GM19240 (cell line): ENCODE results near the gene BABAM1.
"Not testable (repeated sequence)": the region's sequence is repeated elsewhere in the genome, so short reads cannot be mapped to it uniquely, and the experiment has no call there.

ENCODE experiments used
- DNase-seq: peaks from one replicate; pipeline ENCODE4 v3.0.0; 2011; ENCODE audit warnings: low spot score; ENCODE audit not compliant: insufficient read length

BABAM1 gene

GRCh38 chr19:17268754-17269153, 1.5 kb downstream of the BABAM1 start:
- DNase-seq = no peak

- DNase-seq = not testable (repeated sequence)
Measured at GRCh38 chr19:17274892-17275291, 7.6 kb downstream of the BABAM1 start.

DNA sequence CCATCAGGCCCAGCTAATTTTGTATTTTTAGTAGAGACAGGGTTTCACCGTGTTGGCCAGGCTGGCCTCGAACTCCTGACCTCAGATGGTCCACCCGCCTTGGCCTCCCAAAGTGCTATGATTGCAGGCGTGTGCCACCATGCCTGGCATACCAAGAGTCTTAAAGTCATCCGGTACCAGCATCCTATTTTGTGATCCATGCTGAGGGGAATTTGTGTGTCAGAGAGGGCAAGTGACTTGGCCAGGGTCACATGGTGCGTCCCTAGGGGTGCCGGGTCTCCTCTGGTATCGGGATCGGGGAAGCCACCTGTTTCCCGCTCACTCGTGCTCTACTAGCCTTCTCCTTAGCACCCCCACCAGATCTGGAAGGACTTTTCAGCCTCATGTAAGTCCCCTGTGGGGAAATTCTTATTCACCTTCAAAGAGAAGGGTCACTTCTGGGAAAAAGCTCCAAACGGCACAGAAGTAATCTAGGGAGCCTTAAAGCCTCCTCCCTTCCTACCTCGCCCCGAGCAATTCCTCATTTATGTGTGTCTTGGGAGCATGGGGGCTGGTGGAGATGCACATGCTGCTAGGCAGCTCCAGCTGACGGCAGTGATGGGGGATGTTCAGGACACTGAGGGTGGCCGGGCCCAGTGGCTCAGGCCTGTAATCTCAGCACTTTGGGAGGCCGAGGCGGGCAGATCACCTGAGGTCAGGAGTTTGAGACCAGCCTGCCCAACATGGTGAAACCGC, 8.4 kb downstream of the BABAM1 start:
- DNase-seq = no peak

- no peak for DNase-seq
Measured at GRCh38 chr19:17279436-17279835, 12.2 kb downstream of the BABAM1 start.

GRCh38 chr19:17281391-17282304, 14.4 kb downstream of the BABAM1 start, which contains the start of gene ANKLE1:
Gene ANKLE1 (plus strand): TSS chr19:17281901. CDS start chr19:17281921, 20 bp downstream.
- no peak for DNase-seq

DNA sequence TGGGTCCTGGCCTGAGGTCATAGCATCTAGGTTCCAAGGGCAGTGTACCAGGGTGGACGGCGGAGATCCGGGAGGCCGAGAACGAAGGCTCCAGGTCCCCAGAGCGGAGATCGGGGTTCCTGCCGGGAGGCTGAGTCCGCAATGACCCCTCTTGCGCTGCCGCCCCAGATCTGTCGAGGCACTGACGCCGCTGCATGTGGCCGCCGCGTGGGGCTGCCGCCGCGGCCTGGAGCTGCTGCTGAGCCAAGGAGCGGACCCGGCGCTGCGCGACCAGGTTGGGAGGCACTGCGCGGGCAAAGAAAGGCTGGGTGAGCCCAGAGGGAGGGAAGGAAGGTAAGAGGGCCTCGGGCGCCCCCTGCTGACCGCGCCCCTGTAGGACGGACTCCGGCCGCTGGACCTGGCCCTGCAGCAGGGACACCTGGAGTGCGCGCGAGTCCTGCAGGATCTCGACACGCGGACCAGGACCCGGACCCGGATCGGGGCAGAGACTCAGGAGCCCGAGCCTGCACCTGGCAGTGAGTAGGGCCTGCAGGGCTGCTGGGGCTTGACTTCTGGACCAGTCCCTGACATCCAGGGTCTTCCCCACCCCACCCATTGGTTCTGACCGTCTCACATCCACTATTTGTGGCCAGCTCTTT, 15.4 kb downstream of the BABAM1 start:
- peak; percentile 76 for DNase-seq

DNA sequence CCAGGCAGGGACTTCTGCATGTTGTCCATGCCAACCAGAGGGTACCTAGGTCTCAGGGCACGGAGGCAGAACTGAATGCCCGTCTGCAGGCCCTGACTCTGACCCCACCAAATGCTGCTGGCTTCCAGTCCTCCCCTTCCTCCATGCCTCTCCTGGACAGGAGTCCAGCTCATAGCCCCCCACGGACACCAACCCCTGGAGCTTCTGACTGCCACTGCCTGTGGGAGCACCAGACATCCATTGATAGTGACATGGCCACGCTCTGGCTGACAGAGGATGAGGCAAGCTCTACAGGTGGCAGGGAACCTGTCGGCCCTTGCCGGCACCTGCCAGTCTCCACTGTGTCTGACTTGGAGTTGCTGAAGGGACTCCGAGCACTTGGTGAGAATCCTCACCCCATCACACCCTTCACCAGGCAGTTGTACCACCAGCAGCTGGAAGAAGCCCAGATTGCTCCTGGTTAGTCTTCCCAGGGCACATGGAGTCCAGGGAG, 16.3 kb downstream of the BABAM1 start:
- DNase-seq = no peak

GRCh38 chr19:17285415-17286135, 18.3 kb downstream of the BABAM1 start:
- no peak for DNase-seq

GRCh38 chr19:17286263-17286662, 19.0 kb downstream of the BABAM1 start:
- no peak for DNase-seq

GRCh38 chr19:17286752-17287151, 19.5 kb downstream of the BABAM1 start:
- DNase-seq = no peak

GRCh38 chr19:17289489-17289888, 22.2 kb downstream of the BABAM1 start:
- peak; percentile 82 for DNase-seq

DNA sequence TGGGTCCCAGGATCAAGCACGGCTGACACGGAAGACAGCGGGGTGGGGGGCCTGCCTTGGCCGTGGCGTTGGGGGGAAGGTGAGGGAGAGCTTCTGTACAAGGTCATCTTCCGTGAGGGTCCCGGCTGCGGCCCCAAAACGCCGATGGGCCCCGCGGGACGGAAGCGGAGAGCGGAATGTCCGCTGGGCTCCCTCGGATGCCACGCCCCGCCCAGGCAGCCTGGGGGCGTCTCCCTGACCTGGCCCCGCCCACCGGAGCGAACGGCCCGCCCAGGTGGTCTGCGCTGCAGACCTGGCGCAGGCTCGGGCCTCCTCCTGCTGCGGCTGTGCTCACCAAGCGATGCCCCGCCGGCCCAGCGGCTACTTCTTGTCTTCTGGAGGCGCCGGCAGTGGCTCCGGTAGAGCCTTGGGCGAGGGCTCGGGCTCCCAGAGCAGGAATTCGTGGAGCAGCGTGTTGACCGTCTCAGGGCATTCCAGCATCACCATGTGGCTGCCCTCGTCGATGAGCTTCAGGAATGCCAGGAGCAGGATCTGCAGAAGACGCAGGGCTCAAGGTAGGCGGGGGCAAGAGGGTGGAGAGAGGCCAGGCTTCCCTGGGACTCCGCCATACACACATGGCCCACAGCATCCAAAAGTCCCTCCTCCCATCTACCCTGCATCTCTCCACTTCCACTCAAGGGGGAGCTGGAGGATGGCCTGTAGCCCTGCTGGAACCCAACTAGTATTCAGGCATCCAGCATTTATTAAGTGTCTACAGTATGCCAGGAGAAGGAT, 25.2 kb downstream of the BABAM1 start:
- DNase-seq = peak; percentile 95

DNA sequence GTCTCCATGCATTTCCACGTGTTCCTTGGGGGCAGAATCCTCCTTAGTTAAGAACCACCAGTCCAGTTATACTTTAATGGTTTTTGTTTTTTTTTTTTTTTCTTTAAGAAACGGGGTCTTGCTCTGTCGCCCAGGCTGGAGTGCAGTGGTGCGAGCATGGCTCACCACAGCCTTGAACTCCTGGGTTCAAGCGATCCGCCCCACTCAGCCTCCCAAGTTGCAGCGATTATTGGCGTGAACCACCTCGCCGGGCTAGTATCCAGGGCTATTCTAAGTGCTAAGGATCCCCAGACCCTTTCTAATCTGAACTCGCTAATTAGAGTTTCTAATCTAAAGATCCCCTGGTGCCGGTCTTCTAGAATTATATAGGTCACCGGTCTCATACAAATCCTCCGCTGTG, 26.4 kb downstream of the BABAM1 start:
- no peak for DNase-seq

GRCh38 chr19:17294051-17294891, 27.0 kb downstream of the BABAM1 start:
- DNase-seq = peak; percentile 22

- not testable (repeated sequence) for DNase-seq
Measured at GRCh38 chr19:17295551-17295950, 28.3 kb downstream of the BABAM1 start.

GRCh38 chr19:17296273-17296672, 29.0 kb downstream of the BABAM1 start:
- no peak for DNase-seq

DNA sequence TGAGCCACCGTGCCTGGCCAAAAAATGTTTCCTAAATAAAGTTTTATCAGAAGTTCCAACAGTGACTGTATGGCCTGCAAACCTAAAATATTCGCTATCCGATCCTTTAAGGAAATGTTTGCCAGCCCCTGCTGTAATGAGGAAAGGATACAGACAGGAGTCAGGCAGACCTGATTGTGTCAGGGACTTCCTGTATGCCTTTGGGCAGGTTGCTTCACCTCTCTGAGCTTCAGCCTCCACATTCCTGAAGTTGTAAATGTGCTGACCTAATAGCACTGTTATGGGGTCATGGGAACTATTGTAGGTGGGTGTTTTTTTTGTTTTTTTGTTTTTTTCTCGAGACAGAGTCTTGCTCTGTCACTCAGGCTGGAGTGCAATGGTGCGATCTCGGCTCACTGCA, 29.7 kb downstream of the BABAM1 start:
- no peak for DNase-seq

GRCh38 chr19:17300992-17301619, 33.9 kb downstream of the BABAM1 start:
- no peak for DNase-seq
